ENCODE measurements around the gene AEBP1.

Gene AEBP1

GRCh38 chr7:44142028-44142427 is 37.9 kb downstream of the AEBP1 start:
- DNase-seq (ENCODE audit: low read depth in 2 of 2) = no peak

GRCh38 chr7:44143646-44144250 is 39.6 kb downstream of the AEBP1 start:
- no peak for DNase-seq (ENCODE audit: low read depth in 2 of 2)

GRCh38 chr7:44144426-44144967 is 40.4 kb downstream of the AEBP1 start:
- DNase-seq (ENCODE audit: low read depth in 2 of 2) = no peak

GRCh38 chr7:44144968-44145478 is 40.9 kb downstream of the AEBP1 start:
- DNase-seq (ENCODE audit: low read depth in 2 of 2) = no peak

GRCh38 chr7:44145479-44145968 is 41.4 kb downstream of the AEBP1 start:
- peak; percentile 19 to 49 for DNase-seq (ENCODE audit: low read depth in 2 of 2)

GRCh38 chr7:44145969-44146911 is 42.1 kb downstream of the AEBP1 start:
- DNase-seq (ENCODE audit: low read depth in 2 of 2) = peak; percentile 56 to 58

GRCh38 chr7:44147026-44147991 is 43.2 kb downstream of the AEBP1 start:
- DNase-seq (ENCODE audit: low read depth in 2 of 2) = no peak

- no peak for DNase-seq (ENCODE audit: low read depth in 2 of 2)
These were observed 44.0 kb downstream of the AEBP1 start for GRCh38 chr7:44148166-44148565.

- DNase-seq (ENCODE audit: low read depth in 2 of 2) = no peak
These were observed 44.9 kb downstream of the AEBP1 start for GRCh38 chr7:44148961-44149536.

GRCh38 chr7:44149571-44150465 is 45.7 kb downstream of the AEBP1 start:
- DNase-seq (ENCODE audit: low read depth in 2 of 2) = no peak

- DNase-seq (ENCODE audit: low read depth in 2 of 2) = no peak
These were observed 46.3 kb downstream of the AEBP1 start for GRCh38 chr7:44150466-44150832.

- no peak for DNase-seq (ENCODE audit: low read depth in 2 of 2)
These were observed 47.1 kb downstream of the AEBP1 start for GRCh38 chr7:44150966-44151941.

GRCh38 chr7:44151956-44152355 is 47.8 kb downstream of the AEBP1 start:
- DNase-seq (ENCODE audit: low read depth in 2 of 2) = no peak

GRCh38 chr7:44152971-44153947 is 49.1 kb downstream of the AEBP1 start:
- DNase-seq (ENCODE audit: low read depth in 2 of 2) = no peak

- no peak for DNase-seq (ENCODE audit: low read depth in 2 of 2)
These were observed 49.8 kb downstream of the AEBP1 start for GRCh38 chr7:44153948-44154335.

GRCh38 chr7:44154703-44155102 is 50.6 kb downstream of the AEBP1 start:
- no peak for DNase-seq (ENCODE audit: low read depth in 2 of 2)

Data from stimulated activated CD4-positive, alpha-beta T cell treated with anti-CD3 and anti-CD28 coated beads, Interleukin-4, amount 100 ng/mL, for 48 hours (primary cell).